Measurements from ENCODE around the gene NACC2.

- TF ChIP-seq CTCF (IDR thresholded peaks at IDR 0.05 in 8 of 11, conservative IDR thresholded peaks at IDR 0.05 in 3 of 11): no peak
- no peak for TF ChIP-seq POLR2A (IDR thresholded peaks at IDR 0.05)
These were observed 131.8 kb downstream of the NACC2 start for GRCh38 chr9:135963338-135963737.
